Activated CD8-positive, alpha-beta memory T cell treated with anti-CD3 and anti-CD28 coated beads, Interleukin-2, amount 50 U/mL, for 4 hours (primary cell): ENCODE results near the gene HELZ2.

ENCODE experiments used
- DNase-seq: peaks from one replicate; pipeline ENCODE4 v3.0.0-alpha.2; 2020

Gene HELZ2

DNA sequence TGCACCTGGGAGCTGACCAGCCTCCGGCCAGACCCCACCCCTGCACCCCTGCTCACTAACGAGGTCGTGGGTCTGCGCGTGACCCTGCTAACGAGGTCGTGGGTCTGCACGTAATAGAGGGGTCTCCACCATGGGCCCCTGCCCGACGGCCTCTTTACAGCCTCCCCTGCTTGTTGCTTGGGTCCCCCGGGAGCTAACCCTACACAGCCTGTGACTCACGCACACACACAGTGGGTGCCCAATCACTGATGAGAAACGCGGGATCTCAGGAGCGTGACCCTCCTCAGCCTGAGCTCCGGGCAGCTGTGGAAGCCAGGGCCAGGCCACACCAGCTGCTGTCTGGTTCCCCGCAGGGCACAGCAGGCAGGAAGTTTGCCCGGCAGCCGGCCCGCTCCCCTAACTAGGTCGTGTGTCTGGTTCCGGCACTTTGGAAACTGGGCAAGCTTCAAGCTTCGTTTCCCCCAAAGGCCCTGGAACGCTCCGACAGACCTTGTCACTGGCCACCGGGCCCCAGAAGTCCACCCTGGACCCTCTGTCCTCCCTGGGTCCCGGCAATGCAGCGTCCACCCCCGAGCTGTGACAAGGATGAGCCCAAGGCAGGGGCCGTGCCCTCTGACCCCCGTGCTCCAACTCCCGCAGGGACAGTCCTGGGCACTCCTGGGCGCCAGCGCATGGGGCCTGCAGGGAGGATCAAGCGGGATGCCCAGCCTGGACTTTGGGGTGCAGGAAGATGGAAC lies 37.6 kb downstream of the HELZ2 start:
- DNase-seq, result peak; percentile 18

DNA sequence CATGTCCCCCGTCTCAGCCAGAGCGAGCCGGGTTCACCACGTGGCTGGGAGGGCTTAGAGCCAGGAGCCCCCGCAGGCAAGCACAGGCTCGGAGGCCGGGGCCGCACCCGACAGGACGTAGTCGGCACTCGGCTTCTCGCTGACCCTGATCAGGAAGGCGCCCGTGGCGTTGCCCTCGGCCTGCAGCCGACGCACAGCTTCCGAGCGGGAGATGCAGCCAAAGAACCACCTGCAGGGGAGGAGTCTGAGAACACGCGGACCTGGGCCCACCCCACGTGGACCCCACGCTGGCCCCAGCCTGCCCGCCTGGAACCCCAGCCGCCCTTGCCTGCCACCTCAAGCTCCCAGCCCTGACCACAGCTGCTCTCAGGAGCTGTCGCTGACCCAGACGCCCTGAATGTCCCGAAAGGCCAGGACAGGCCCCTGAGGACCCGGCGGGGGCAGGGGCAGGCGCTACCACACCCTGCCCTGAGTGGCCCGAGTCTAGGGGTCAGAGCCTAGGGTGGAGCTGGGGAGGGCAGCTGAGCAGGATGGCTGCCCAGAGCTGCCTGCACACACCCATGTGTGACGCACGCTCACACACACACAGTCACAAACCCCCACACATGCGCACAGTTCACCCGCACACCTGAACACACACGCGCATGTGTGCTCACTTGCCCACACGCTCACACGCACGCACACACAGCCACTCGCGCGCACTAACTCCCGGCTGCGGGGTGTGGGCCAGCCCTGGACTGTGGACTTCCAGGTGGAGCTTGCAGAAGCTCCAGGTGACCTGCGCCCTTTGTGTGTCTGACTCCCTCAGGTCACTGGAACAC lies 39.0 kb downstream of the HELZ2 start:
- no peak for DNase-seq

DNA sequence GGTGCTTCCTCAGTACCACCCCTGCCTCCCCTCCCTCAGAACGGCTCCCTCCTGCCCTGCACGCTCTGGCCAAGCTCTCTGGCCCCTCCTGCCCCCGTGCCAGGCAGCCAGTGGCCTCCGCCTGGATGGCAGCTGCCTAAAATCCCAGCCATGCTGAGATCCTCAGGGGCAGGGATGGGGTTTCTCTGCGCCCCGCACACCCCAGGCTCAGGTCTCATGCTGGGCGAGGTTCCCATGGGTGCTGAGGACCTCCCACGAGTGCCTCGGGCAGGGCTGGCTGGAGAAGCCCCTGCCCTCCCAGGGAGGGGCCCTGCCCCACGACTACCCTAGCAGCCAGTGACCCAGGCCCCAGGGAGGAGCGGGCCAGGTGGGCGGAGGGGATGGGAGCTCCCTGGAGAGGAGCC lies 39.6 kb downstream of the HELZ2 start:
- DNase-seq, result no peak

DNA sequence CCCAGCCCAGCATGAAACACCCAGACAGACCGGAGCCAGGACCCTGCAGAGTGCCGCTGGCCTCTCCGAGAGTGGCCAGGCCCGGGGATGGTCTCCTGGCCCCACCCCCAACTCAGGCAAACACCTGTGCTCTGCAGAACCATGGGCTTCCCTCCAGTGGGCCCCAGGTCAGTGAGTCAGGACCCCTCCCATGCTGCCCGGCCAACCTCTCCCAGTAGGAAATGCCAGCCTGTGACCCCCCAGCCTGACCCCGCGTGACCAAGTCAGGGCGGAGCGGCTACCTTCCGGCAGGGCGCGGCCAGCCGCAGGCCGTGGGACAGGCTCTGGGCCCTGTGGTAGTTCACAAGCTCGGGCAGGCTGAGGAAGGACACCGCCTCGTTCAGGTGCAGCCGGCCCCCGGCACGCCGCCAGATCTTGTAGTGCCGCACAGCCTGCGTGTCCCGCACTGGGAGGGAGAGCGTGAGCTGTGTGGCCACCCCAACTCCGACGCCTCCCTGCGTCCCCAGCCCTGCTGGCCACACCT lies 40.1 kb downstream of the HELZ2 start:
- DNase-seq, result no peak

DNA sequence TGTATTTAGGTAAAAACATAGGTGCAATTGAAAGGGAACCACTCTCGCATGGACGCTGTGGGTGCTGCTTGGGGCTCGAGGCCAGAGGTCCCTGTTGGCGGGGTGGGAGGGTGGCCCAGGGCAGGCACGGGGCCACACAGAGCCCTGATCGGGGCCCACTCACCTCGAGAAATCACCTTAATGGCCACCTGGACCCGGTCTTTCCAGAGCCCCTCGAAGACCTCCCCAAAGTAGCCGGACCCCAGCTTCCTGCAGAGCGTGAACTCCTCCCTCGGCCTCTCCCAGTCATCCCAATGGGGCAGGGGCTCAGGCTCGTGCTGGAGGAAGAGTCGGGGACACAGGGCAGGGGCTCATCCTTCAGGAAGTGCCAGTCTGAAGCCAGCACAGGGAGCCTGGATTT lies 40.7 kb downstream of the HELZ2 start:
- DNase-seq, result no peak

DNA sequence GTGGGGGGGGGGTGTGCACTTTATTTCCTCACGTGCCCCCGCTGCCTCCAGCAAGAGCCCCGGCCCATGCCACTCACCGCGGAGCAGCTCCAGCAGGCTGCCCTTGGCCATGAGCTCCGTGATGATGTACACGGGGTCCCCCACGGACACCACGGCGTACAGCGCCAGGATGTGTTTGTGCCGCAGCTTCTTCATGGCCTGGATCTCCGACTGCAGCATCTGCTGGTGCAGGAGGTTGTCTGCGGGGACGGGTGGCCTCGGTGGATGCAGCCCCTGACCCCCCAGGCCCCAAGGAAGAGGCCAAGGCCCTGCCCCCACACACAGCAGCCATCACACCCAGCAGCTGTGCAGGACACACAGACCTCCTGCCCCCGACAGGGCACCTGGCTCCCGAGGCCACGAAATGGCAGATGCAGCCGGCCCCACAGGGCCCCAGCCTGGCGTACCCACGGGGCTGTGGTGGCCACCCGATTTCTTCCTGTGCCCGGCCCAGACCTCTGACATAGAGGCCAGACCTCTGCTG lies 41.5 kb downstream of the HELZ2 start:
- no peak for DNase-seq

DNA sequence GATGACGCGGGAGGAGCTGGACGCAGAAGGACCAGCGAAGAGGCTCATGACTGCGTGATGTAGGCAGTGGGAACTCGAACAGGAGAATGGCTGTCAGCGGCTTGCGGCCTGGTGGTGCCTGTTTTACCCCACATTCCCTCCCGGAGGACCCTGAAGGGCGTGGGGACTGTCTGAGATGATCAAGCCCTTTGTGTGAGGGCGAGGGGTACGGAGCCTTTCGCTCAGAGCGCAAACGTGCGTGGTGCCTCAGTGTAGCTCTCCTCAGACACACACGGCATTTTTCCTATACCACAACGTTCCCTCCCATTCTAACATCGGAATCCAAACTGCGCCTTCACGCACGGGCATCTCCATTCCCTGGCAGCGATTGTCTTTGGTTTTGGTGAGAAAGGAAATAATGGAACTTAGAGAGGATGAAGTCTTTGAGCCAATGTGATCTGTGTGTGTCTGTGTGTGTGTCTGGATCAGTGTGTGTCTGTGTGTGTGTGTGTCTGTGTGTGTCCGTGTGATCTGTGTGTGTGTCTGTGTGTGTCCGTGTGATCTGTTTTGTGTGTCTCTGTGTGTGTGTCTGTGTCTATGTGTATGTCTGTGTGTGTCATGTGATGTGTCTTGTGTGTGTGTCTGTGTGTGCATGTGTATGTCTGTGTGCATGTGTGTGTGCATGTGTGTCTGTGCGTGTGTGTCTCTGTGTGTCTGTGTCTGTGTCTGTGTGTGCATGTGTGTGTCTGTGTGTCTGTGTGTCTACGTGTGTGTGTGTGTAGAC lies 42.2 kb downstream of the HELZ2 start:
- no peak for DNase-seq

DNA sequence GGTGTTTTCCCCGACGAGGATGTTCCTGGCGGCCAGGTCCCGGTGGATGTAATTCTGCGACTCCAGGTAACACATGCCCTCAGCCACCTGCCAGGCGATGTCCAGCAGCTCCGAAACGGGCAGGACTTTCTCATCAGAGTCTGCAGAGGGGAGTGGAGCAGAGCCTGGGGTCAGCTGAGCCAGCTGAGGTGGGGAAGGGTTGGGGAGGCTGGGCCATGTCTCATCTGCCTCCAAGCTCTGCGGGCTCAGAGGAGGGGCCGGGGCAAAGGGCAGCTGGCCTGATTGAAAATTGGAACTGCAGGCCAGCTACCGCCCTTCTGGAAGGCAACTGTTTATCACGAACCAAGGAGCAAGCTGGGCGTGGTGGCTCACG lies 43.3 kb downstream of the HELZ2 start:
- DNase-seq, result no peak

DNA sequence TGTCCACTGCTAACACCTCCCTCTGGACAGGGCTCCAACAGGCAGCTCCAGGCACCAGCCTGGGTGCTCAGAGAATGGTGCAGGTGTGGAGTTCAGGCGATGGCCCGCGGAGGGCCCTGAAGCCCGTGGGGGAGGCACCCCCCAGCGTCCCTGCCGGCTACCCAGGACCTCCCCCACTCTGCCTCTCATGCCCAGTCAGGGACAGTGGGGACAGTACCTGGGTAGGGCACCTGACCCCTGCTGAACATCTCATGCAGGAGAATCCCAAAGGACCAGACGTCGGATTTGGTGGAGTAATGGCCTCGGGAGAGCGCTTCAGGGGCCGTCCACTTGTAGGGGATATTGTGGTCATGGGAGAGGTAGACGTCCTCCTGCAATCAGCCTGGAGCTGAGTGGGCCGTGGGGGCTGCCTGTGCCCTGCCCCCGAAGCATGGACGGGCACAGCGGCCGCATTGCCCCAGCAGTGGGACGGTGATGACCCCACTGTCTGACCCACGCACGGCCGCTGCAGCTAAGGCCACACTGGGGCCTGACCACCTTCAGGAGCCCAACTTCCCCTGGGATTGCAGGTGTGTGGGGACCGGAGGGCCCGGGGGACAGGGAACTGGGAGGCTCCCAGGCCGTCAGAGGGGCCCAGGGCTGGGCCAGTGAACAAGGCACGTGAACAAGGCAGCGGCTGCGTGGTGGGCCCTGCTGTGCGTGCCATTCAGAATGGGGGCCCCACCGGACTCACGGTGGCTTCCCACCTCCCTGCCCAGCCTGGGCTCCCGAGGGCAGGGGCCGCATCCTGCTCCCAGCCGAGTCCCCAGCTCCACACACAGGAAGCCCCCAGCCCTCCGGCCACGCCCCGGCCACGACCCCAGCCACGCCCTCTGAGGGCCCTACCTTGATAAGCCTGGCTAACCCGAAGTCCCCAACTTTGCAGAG lies 43.9 kb downstream of the HELZ2 start:
- DNase-seq, result no peak

DNA sequence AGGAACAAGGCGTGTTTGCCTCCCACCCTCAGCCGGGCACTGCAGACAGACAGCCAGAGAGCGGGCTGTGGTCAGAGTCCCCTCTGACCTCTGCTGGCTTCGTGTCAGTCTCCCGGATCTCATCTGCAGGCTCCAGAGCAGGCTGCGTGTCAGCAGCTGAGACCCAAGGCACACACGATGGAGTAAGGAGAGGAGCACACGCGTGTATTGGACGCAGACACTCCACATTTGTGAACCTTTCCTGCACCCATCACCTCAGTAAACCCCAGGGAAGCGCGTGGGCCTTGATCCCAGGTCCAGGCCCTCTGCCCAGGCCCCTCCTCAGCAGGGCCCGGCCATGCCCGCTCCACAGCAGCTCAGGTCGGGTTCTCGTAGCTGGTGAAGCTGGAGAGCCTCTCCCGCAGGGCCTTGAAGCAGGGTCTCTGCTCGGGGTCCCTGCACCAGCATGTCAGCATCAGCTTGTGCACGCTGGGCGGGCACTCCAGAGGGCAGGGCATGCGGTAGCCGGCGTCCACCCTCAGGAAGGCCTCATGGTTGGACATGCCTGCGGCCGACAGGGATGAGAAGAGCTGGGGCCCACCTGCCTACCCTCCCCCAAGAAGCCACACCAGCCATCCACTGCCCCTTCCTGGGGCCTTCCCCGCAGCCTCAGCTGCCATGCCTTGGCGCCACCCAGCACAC lies 44.7 kb downstream of the HELZ2 start:
- no peak for DNase-seq

DNA sequence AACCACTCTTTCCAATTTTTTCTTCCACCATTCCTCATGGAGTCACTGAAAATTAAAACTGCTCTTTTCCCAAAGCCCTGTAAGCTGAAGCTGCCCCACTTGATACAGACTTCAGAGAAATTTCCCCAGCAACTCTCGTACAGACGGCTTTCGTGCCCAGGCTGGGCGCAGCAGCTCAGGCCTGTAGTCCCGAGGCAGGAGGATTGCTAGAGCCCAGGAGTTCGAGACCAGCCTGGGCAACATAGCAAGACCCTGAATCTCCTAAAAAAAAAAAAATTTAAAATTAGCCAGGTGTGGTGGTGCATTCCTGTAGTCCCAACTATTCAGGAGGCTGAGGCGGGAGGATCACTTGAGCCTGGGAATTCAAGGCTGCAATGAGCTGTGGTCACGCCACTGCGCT lies 46.9 kb downstream of the HELZ2 start:
- DNase-seq, result no peak

DNA sequence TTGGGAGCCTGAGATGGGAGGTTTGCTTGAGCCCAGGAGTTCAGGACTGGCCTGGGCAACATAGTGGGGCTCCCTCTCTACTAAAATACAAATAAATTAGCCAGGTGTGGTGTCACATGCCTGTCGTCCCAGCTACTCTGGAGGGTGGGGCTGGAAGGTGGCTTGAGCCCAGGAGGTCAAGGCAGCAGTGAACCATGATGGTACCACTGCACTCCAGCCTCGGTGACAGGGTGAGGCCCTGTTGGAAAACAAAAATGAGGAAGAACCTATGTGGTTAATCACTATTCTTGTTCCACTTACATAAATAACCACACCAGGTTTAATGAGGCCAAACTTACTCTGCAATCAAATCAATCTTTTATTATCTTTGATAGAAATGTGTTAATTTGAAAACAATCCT lies 48.1 kb downstream of the HELZ2 start:
- DNase-seq, result no peak

DNA sequence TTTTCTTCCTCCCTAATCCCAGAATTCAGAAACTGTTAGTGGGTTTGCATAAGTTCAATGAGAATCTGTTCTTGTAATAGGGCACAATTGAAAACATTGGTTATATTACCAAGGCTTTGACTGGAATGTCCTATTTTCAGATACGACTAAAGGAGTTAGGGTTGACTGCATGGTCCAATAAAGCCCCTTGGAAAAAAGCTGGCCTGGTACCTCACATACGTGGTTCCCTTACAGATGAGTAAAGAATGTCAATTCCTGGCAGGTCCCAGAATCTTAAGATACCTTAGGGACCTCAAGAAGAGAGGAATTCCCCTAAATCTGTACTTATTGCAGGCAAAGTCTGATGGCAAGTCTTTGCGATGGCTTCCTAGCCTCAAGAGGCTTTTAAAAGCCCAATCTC lies 48.9 kb downstream of the HELZ2 start:
- no peak for DNase-seq
